K562 (cell line): ENCODE data around the gene NACA. TPM values are rescaled to one million over a fixed set of nuclear protein-coding genes. Genes with fewer than 3 reads are reported as not detected.
A peak's percentile ranks its signal among the peaks of the same experiment; 100 is the strongest.

Source experiments
- ELF2 ChIP-seq: fragments of 250-450 bp; sonication (Bioruptor Pico); IDR thresholded peaks from 2 replicates; pipeline ENCODE4 v1.5.0; 2021; ENCODE audit warnings: mild to moderate bottlenecking
- HBP1 ChIP-seq: fragments of 450-650 bp; formaldehyde crosslinking; IDR thresholded peaks from 2 replicates; pipeline ENCODE4 v1.4.0; 2022; ENCODE audit warnings: missing genetic modification characterization
- HCFC1 ChIP-seq: IDR thresholded peaks from 2 replicates; pipeline ENCODE4 v1.6.1; 2012; ENCODE audit warnings: low read depth, low read length, improper control_type of control experiment
- HDAC1 ChIP-seq, 2 experiments: fragments of 450-650 bp; IDR thresholded peaks; 2 replicates each; pipeline ENCODE4 v1.6.1; 2016 to 2017; ENCODE audit warnings: inconsistent platforms in 1 of 2, mild to moderate bottlenecking in 1 of 2, moderate library complexity in 1 of 2
- HDAC3 ChIP-seq: fragments of 450-650 bp; IDR thresholded peaks from 2 replicates; pipeline ENCODE4 v1.6.1; 2018; ENCODE audit warnings: borderline replicate concordance, mild to moderate bottlenecking, moderate library complexity; ENCODE audit not compliant: partially characterized antibody
- JUND ChIP-seq, 2 experiments: IDR thresholded peaks; 2 replicates in 1 of 2; 3 replicates in 1 of 2; pipeline ENCODE4 v1.6.1; 2011; ENCODE audit warnings: borderline replicate concordance in 2 of 2, low read depth in 2 of 2, low read length in 2 of 2, improper control_type of control experiment in 1 of 2, missing biosample characterization in 1 of 2, missing genetic modification characterization in 1 of 2, missing genetic modification reagents in 1 of 2
- KAT2B ChIP-seq: IDR thresholded peaks from one replicate; pipeline ENCODE4 v1.6.1; 2012; ENCODE audit warnings: low read depth, mild to moderate bottlenecking, control low read depth, inconsistent platforms, low read length, moderate library complexity
- NFIC ChIP-seq: fragments of 450-650 bp; IDR thresholded peaks from 2 replicates; pipeline ENCODE4 v1.6.1; 2017; ENCODE audit warnings: mild to moderate bottlenecking, inconsistent platforms
- NFRKB ChIP-seq: fragments of 450-650 bp; IDR thresholded peaks from 2 replicates; pipeline ENCODE4 v1.6.1; 2016; ENCODE audit warnings: low read depth
- PCBP1 ChIP-seq: fragments of 200-400 bp; formaldehyde crosslinking; IDR thresholded peaks from 2 replicates; pipeline ENCODE4 v1.6.1; 2018; ENCODE audit warnings: mild to moderate bottlenecking, low read depth, low read length; ENCODE audit not compliant: poor library complexity, severe bottlenecking
- RB1 ChIP-seq: fragments of 450-650 bp; IDR thresholded peaks from 2 replicates; pipeline ENCODE4 v1.6.1; 2017; ENCODE audit warnings: low read depth, mild to moderate bottlenecking
- RNF219 ChIP-seq: fragments of 250-450 bp; sonication (Bioruptor Pico); IDR thresholded peaks from 2 replicates; pipeline ENCODE4 v1.5.0; 2022; ENCODE audit warnings: mild to moderate bottlenecking
- SP2 ChIP-seq: IDR thresholded peaks from 2 replicates; pipeline ENCODE4 v1.6.1; 2011; ENCODE audit warnings: mild to moderate bottlenecking, low read depth, low read length, moderate library complexity; ENCODE audit not compliant: poor library complexity, severe bottlenecking; ENCODE audit errors: extremely low read depth
- SPI1 ChIP-seq: IDR thresholded peaks from 2 replicates; pipeline ENCODE4 v1.6.1; 2011; ENCODE audit warnings: low read depth, low read length, control low read depth, borderline replicate concordance
- SREBF1 ChIP-seq: fragments of 150-350 bp; IDR thresholded peaks from 2 replicates; pipeline ENCODE4 v1.6.1; 2014; ENCODE audit warnings: antibody characterized with exemption, low read depth, low read length, borderline replicate concordance
- ZNF133 ChIP-seq: fragments of 250-450 bp; sonication (Bioruptor Pico); IDR thresholded peaks from 2 replicates; pipeline ENCODE4 v1.4.0; 2020; ENCODE audit warnings: mild to moderate bottlenecking
- ZNF232 ChIP-seq: sonication (generic); formaldehyde crosslinking; IDR thresholded peaks from 2 replicates; pipeline ENCODE4 v1.8.0; 2022; ENCODE audit warnings: mild to moderate bottlenecking, missing genetic modification reagents
- ZNF431 ChIP-seq: sonication (generic); formaldehyde crosslinking; IDR thresholded peaks from 2 replicates; pipeline ENCODE4 v1.8.0; 2022; ENCODE audit warnings: mild to moderate bottlenecking, missing genetic modification reagents
- ZNF699 ChIP-seq: fragments of 250-450 bp; sonication (Bioruptor Pico); IDR thresholded peaks from 2 replicates; pipeline ENCODE4 v1.8.0; 2021; ENCODE audit warnings: mild to moderate bottlenecking, moderate library complexity; ENCODE audit not compliant: insufficient replicate concordance
- polyA plus RNA-seq, 8 experiments: library from polyadenylated mRNA; depleted of rRNA in 4 of 8; stranded (reverse) in 5 of 8; unstranded in 3 of 8; fragments of >200 nt; fragmentation: Nextera tagmentation in 2 of 8; fragmentation: Illumina TruSeq in 1 of 8; extraction: Ambion mirVana in 2 of 8; extraction: Trizol in 1 of 8; gene quantifications; 2 replicates each; pipeline versions ENCODE4 v1.2.1 to v1.2.3, GENCODE V29; 2011 to 2014; ENCODE audit warnings: inconsistent platforms in 1 of 8, missing spikeins in 1 of 8
- total RNA-seq, 7 experiments: library from RNA; depleted of rRNA in 6 of 7; stranded (reverse); fragments of >200 nt in 6 of 7; fragmentation: Illumina TruSeq in 2 of 7; extraction: Trizol in 2 of 7; gene quantifications; 2 replicates each; pipeline versions ENCODE4 v1.2.1 to v1.2.3, GENCODE V29; 2011 to 2021; ENCODE audit warnings: low replicate concordance in 1 of 7
- TF ChIP-seq, protein P1 (sequence below): fragments of 450-650 bp; IDR thresholded peaks from 2 replicates; pipeline ENCODE4 v1.7.1; 2018; ENCODE audit warnings: mild to moderate bottlenecking, low read depth; ENCODE audit not compliant: partially characterized antibody
- TF ChIP-seq, protein P2 (sequence below): fragments of 450-650 bp; conservative IDR thresholded peaks from 2 replicates; pipeline ENCODE4 v1.6.1; 2016; ENCODE audit warnings: missing genetic modification characterization, low read depth, mild to moderate bottlenecking, control low read depth, missing compliant biosample characterization

The NACA gene
- total and polyA plus RNA-seq, 9 of the 15 experiments (the other 6 are each of a cell fraction or from before 2014, with no cell fraction given) = 1,030 to 2,416 (median 1,645) TPM

DNA sequence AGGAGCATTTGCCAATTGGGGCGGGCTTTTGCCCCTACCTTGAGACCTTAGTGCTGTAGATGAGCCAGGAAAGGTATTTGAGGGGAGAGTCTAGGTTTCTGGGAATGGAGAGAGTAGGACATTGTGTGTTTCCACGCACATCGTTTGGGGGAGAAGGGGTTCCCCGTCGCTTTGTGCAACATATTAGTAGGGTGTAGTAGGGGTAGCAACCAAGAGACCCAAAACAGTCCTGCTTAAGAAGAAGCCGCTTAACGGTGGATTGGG lies 36.3 kb downstream of the NACA start (continued):
- TF ChIP-seq KAT2B (no peak), RB1 (no peak), SREBF1 (no peak), JUND (IDR thresholded peaks at IDR 0.05; ENCODE audit: borderline replicate concordance, low read depth, low read length) (no peak), JUND (tag; IDR thresholded peaks at IDR 0.05; ENCODE audit: borderline replicate concordance, low read depth, low read length) (no peak), RNF219 (CRISPR knock-in tag) (no peak), HDAC3 (no peak), ELF2 (CRISPR knock-in tag) (no peak), PCBP1 (no peak), ZNF431 (CRISPR knock-in tag) (0 out of 2 replicates have a peak, but pooled peaks have one; percentile 22), SP2 (no peak), HDAC1 (IDR thresholded peaks at IDR 0.05) (no peak), HCFC1 (no peak), NFIC (no peak; the same call in 1 of the 2 replicates), SPI1 (no peak), HBP1 (CRISPR knock-in tag) (no peak), NFRKB (peak; percentile 90), ZNF699 (CRISPR knock-in tag) (no peak), ZNF232 (CRISPR knock-in tag) (no peak), ZNF133 (CRISPR knock-in tag) (no peak)
- TF ChIP-seq, protein P1, sequence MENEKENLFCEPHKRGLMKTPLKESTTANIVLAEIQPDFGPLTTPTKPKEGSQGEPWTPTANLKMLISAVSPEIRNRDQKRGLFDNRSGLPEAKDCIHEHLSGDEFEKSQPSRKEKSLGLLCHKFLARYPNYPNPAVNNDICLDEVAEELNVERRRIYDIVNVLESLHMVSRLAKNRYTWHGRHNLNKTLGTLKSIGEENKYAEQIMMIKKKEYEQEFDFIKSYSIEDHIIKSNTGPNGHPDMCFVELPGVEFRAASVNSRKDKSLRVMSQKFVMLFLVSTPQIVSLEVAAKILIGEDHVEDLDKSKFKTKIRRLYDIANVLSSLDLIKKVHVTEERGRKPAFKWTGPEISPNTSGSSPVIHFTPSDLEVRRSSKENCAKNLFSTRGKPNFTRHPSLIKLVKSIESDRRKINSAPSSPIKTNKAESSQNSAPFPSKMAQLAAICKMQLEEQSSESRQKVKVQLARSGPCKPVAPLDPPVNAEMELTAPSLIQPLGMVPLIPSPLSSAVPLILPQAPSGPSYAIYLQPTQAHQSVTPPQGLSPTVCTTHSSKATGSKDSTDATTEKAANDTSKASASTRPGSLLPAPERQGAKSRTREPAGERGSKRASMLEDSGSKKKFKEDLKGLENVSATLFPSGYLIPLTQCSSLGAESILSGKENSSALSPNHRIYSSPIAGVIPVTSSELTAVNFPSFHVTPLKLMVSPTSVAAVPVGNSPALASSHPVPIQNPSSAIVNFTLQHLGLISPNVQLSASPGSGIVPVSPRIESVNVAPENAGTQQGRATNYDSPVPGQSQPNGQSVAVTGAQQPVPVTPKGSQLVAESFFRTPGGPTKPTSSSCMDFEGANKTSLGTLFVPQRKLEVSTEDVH = no peak
- TF ChIP-seq, protein P2, sequence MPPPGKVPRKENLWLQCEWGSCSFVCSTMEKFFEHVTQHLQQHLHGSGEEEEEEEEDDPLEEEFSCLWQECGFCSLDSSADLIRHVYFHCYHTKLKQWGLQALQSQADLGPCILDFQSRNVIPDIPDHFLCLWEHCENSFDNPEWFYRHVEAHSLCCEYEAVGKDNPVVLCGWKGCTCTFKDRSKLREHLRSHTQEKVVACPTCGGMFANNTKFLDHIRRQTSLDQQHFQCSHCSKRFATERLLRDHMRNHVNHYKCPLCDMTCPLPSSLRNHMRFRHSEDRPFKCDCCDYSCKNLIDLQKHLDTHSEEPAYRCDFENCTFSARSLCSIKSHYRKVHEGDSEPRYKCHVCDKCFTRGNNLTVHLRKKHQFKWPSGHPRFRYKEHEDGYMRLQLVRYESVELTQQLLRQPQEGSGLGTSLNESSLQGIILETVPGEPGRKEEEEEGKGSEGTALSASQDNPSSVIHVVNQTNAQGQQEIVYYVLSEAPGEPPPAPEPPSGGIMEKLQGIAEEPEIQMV = no peak
